CD4-positive, alpha-beta T cell (primary cell): ENCODE data around the gene HOXC11. TPM values are rescaled to one million over a fixed set of nuclear protein-coding genes. Genes with fewer than 3 reads are reported as not detected.

ENCODE experiments used
- ATAC-seq: fragments of 200-7000 bp; cut with Tn5 transposase; one replicate; pipeline ENCODE4 v1.10.0; 2022; ENCODE audit warnings: mild to moderate bottlenecking; ENCODE audit not compliant: poor library complexity
- CTCF ChIA-PET: fragments of 350-600 bp; sonication (Branson Sonifier 250); formaldehyde crosslinking; loops from one replicate; lab custom pipeline; 2021; ENCODE audit warnings: antibody characterized with exemption, inconsistent platforms; lab: Charles Lee
- POLR2A ChIA-PET: fragments of 350-600 bp; sonication (Branson Sonifier 250); formaldehyde crosslinking; loops from one replicate; lab custom pipeline; 2021; ENCODE audit warnings: antibody characterized with exemption, inconsistent platforms; lab: Charles Lee
- DNase-seq, 14 experiments: peaks; one replicate each; pipeline ENCODE4 v3.0.0-alpha.2; 2013 to 2020; ENCODE audit warnings: mixed read lengths in 2 of 14
- H3K27ac ChIP-seq, 2 donors: one replicate each; pipeline versions ENCODE4 v1.5.1 to v1.7.0; 2013; ENCODE audit warnings: low read length in 2 of 2, low read depth in 1 of 2, mild to moderate bottlenecking in 1 of 2
- H3K27me3 ChIP-seq, 2 experiments: 1 replicate in 1 of 2; 2 replicates in 1 of 2; pipeline versions ENCODE4 v1.6.1 to v1.7.0; 2013; ENCODE audit warnings: low read length in 2 of 2, control low read depth in 1 of 2, mild to moderate bottlenecking in 1 of 2, moderate library complexity in 1 of 2; ENCODE audit not compliant: insufficient read depth in 2 of 2, control insufficient read depth in 1 of 2
- H3K36me3 ChIP-seq: one replicate; pipeline ENCODE4 v1.6.1; 2013; ENCODE audit warnings: low read length, control low read depth; ENCODE audit not compliant: insufficient read depth
- H3K4me1 ChIP-seq: one replicate; pipeline ENCODE4 v1.6.1; 2013; ENCODE audit warnings: low read length, control low read depth; ENCODE audit not compliant: insufficient read depth
- H3K4me3 ChIP-seq: one replicate; pipeline ENCODE4 v1.5.1; 2013; ENCODE audit warnings: mild to moderate bottlenecking, low read length, moderate library complexity
- H3K9me3 ChIP-seq, 2 experiments: 1 replicate in 1 of 2; 2 replicates in 1 of 2; pipeline versions ENCODE4 v1.6.1 to v1.7.0; 2013; ENCODE audit warnings: low read length in 2 of 2, mild to moderate bottlenecking in 2 of 2, control low read depth in 1 of 2, moderate library complexity in 1 of 2; ENCODE audit not compliant: control insufficient read depth in 1 of 2, insufficient read depth in 1 of 2
- H3K27ac Mint-ChIP-seq: one replicate; pipeline ENCODE4 v1.8.0; 2020; ENCODE audit warnings: mixed read lengths
- H3K27me3 Mint-ChIP-seq: one replicate; pipeline ENCODE4 v1.8.0; 2021; ENCODE audit warnings: mixed read lengths
- H3K36me3 Mint-ChIP-seq: one replicate; pipeline ENCODE4 v1.8.0; 2021; ENCODE audit warnings: low read depth, mixed read lengths
- H3K4me1 Mint-ChIP-seq: one replicate; pipeline ENCODE4 v1.8.0; 2021; ENCODE audit warnings: low read depth, mixed read lengths
- H3K4me3 Mint-ChIP-seq: one replicate; pipeline ENCODE4 v1.8.0; 2020; ENCODE audit warnings: mild to moderate bottlenecking, mixed read lengths
- H3K9me3 Mint-ChIP-seq: one replicate; pipeline ENCODE4 v1.8.0; 2020; ENCODE audit warnings: mixed read lengths
- CTCF ChIP-seq: fragments of 200-600 bp; IDR thresholded peaks from one replicate; pipeline ENCODE4 v1.8.0; 2022; ENCODE audit warnings: antibody characterized with exemption, mild to moderate bottlenecking
- intact Hi-C, 2 experiments: fragments of 100-400 bp; cut with DNase I in 1 of 2; cut with micrococcal nuclease in 1 of 2; formaldehyde crosslinking; loops; one replicate each; pipeline versions ENCODE4 v1.15.1 to v1.9.0; 2023 to 2025; cut with DNase I, micrococcal nuclease
- total RNA-seq, 174 experiments: library from RNA in 2 of 174; stranded (reverse) in 2 of 174; gene quantifications; one replicate each; pipeline ENCODE4 v1.2.3 and lab custom pipeline; 2021 to 2026

Gene HOXC11
- total RNA-seq, 2 experiments from 2014 or later = not detected

GRCh38 chr12:53966385-53967133, 6.4 kb upstream of the HOXC11 start:
- Mint-ChIP-seq H3K27ac (no peak overlapping the region), H3K36me3 (no peaks in the 10 kb centered on the region), H3K4me3 (peak overlapping the region; percentile 61), H3K27me3 (peaks cover 100% of the 10 kb centered on the region), H3K9me3 (no peaks in the 10 kb centered on the region), H3K4me1 (peaks cover 38% of the 10 kb centered on the region)
- POLR2A ChIA-PET = interaction anchor here (1.5 kb wide), 1 partner anchor 9 kb away, joined by 5 read pairs; no protein-coding TSS in a partner anchor
- peaks cover 34% of the 10 kb centered on the region for H3K4me1 ChIP-seq
- peaks cover 8 to 52% of the 10 kb centered on the region in 2 experiments for H3K9me3 ChIP-seq
- no peak overlapping the region for H3K27ac ChIP-seq
- intact Hi-C loops = no loop called here
- ATAC-seq = no peak
- TF ChIP-seq CTCF = no peak
- H3K27me3 ChIP-seq = peaks cover 97 to 100% of the 10 kb centered on the region in 2 experiments
- CTCF ChIA-PET = interaction anchor here (1.8 kb wide), 1 partner anchor 18 kb away, joined by 4 read pairs; the partner anchor contains the start of gene HOXC10
- H3K36me3 ChIP-seq = no peaks in the 10 kb centered on the region
- no peak overlapping the region for H3K4me3 ChIP-seq
- no peak for DNase-seq

- ChIA-PET POLR2A (no interaction called here), CTCF (interaction anchor here (1.8 kb wide), 1 partner anchor 17 kb away, joined by 4 read pairs; the partner anchor contains the start of gene HOXC10)
- Mint-ChIP-seq H3K4me3 (no peak overlapping the region), H3K9me3 (no peaks in the 10 kb centered on the region), H3K4me1 (peaks cover 38% of the 10 kb centered on the region), H3K27me3 (peaks cover 100% of the 10 kb centered on the region), H3K36me3 (peaks cover 5% of the 10 kb centered on the region), H3K27ac (no peak overlapping the region)
- H3K36me3 ChIP-seq = no peaks in the 10 kb centered on the region
- no peak overlapping the region for H3K4me3 ChIP-seq
- peaks cover 8 to 53% of the 10 kb centered on the region in 2 experiments for H3K9me3 ChIP-seq
- H3K4me1 ChIP-seq = peaks cover 34% of the 10 kb centered on the region
- no peak for TF ChIP-seq CTCF
- DNase-seq = no peak
- intact Hi-C loops = no loop called here
- H3K27ac ChIP-seq = no peak overlapping the region
- no peak for ATAC-seq
- peaks cover 99 to 100% of the 10 kb centered on the region in 2 experiments for H3K27me3 ChIP-seq
These were observed 5.5 kb upstream of the HOXC11 start for GRCh38 chr12:53967421-53967925.

GRCh38 chr12:53968214-53969127, 4.5 kb upstream of the HOXC11 start:
- intact Hi-C loops = no loop called here
- ATAC-seq (no peak), DNase-seq (no peak)
- Histone ChIP-seq H3K36me3 (no peaks in the 10 kb centered on the region), H3K9me3 (peaks cover 8 to 56% of the 10 kb centered on the region in 2 experiments), H3K27me3 (peaks cover 100% of the 10 kb centered on the region in 2 experiments), H3K4me1 (peaks cover 35% of the 10 kb centered on the region), H3K4me3 (no peak overlapping the region), H3K27ac (no peak overlapping the region)
- no peak overlapping the region for H3K27ac Mint-ChIP-seq
- TF ChIP-seq CTCF = no peak
- peaks cover 46% of the 10 kb centered on the region for H3K4me1 Mint-ChIP-seq
- peaks cover 5% of the 10 kb centered on the region for H3K36me3 Mint-ChIP-seq
- H3K9me3 Mint-ChIP-seq = no peaks in the 10 kb centered on the region
- ChIA-PET POLR2A (interaction anchor here (0.6 kb wide), 1 partner anchor 260 kb away, joined by 4 read pairs; no protein-coding TSS in a partner anchor), CTCF (no interaction called here)
- no peak overlapping the region for H3K4me3 Mint-ChIP-seq
- peaks cover 100% of the 10 kb centered on the region for H3K27me3 Mint-ChIP-seq
